ENCODE data around the gene UNCX.

UNCX gene

DNA sequence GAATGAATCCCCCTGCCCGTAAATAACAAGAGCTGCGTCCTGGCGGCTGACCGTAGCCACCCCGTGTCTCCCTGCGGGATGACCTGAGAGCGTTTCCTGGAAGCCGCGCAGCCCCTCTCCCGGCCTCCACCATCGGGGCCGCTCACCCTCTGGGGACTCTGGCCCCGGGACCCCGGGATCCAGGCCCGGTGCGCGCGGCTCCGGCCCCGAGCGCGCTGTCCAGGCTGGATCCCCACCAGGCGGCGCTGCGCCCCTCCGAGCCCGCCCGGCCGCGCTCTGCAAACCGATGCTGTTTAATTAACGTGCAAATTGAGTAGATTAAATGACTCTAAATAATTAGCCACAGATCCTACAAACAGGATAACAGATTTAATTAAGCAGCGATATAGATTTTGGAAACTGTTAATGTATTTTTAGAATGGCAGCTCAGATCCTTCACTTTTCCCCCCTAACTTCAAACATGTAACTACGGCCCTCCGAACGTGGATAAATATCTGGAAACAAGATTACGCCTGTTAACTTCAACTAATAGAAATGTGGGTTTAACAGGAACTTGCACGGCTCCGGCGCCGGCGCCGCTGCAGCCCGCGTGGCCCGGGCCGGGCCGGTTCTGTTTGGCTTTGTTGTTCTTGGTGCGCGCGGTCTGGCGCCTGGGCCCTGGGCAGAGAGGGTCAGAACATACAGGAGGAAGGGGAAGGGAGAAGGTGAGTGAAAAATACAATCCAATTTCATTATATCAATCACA is 7.1 kb upstream of the UNCX start:
- in situ Hi-C loops (cut with MboI; ENCODE audit: low sequenced_read_pairs, unreplicated experiment): no loop called here
- TF ChIP-seq CTCF (IDR thresholded peaks at IDR 0.05; ENCODE audit: borderline replicate concordance, control extremely low read depth, extremely low read depth, insufficient read depth, missing control alignments): peak; percentile 64
- peak; percentile 86 for DNase-seq (ENCODE audit: low spot score)

GRCh38 chr7:1226186-1226901 is 6.3 kb upstream of the UNCX start:
- in situ Hi-C loops (cut with MboI; ENCODE audit: low sequenced_read_pairs, unreplicated experiment): no loop called here
- no peak for TF ChIP-seq CTCF (IDR thresholded peaks at IDR 0.05; ENCODE audit: borderline replicate concordance, control extremely low read depth, extremely low read depth, insufficient read depth, missing control alignments)
- no peak for DNase-seq (ENCODE audit: low spot score)

DNA sequence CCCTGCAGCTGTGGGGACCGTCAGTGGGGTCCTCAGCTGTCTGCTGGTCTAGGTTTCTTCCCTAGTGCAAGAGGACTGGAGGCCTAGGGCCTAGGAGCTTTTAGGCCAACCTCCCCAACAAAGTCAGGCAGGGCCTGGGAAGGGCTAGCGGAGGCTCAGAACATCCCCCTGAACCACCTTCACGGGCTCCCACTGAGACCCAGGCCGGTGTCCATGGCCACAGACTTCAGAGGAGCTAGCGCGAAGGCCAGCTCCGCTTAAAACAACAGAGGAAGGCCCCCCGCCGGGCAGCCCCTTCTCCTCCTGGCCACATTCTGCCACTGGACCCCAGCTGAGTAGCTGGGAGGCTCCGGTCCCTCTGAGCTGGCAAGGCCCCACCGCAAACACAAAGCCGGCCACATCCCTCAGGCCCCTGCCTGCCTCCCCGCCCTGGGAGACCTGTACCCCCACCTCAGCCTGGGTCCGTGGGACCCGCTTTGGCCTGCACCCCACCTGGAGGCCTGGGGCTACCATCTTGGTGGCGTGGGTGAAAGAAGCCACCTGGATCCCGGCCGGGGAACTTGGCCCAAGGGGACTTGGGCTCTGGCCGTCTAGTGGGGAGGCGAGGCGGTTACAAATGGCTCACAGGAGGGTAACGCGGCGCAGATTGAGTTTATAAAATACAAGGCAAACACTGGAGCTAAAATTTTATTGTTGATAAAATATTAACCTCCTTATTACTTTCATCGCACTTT is 5.4 kb upstream of the UNCX start:
- in situ Hi-C loops (cut with MboI; ENCODE audit: low sequenced_read_pairs, unreplicated experiment): no loop called here
- TF ChIP-seq CTCF (IDR thresholded peaks at IDR 0.05; ENCODE audit: borderline replicate concordance, control extremely low read depth, extremely low read depth, insufficient read depth, missing control alignments): no peak
- DNase-seq (ENCODE audit: low spot score): no peak

- no peak for TF ChIP-seq CTCF (IDR thresholded peaks at IDR 0.05; ENCODE audit: borderline replicate concordance, control extremely low read depth, extremely low read depth, insufficient read depth, missing control alignments)
- in situ Hi-C loops (cut with MboI; ENCODE audit: low sequenced_read_pairs, unreplicated experiment): no loop called here
- no peak for DNase-seq (ENCODE audit: low spot score)
These were observed 4.7 kb upstream of the UNCX start for GRCh38 chr7:1227814-1228544.

DNA sequence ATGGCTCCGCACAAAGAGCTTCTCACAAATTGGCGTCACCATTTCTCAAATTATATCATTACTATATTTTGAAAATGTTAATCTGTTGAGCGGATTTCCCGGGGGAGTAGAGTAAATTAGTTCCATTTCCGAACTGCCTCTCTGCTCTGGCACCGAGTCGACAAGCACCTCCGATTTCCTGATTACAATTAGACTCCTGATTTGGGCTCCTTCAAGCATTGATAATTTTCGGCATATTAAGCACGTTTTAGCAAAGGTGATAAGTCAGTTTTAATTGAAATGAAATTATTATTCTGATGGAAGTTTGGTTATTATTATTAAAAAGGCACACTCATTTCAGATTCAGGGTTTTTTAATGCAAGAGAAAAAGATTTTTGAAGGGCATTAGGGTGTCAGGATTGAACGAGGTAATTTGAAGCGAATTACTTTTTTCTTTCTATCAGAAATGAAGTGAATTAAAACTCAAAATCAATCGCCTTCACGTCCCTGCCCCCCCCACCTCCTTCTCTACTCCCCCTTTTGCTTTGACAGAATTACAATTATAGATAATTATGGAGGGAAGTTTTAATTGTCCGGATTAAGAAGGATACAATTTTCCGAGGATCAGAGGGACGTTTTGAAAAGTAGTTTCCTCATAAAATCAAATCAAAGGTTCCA is 4.0 kb upstream of the UNCX start:
- TF ChIP-seq CTCF (IDR thresholded peaks at IDR 0.05; ENCODE audit: borderline replicate concordance, control extremely low read depth, extremely low read depth, insufficient read depth, missing control alignments): no peak
- DNase-seq (ENCODE audit: low spot score): no peak
- in situ Hi-C loops (cut with MboI; ENCODE audit: low sequenced_read_pairs, unreplicated experiment): no loop called here

Measured in GM13976 (cell line).